HTR-8/SVneo (cell line): ENCODE measurements around the gene FYB1.

Source experiments
- DNase-seq: peaks from one replicate; pipeline ENCODE4 v3.0.0; 2011; ENCODE audit warnings: low spot score, mixed read lengths; ENCODE audit not compliant: insufficient read length
- FAIRE-seq: peaks from 2 replicates; lab custom pipeline; 2011; peaks lifted over from hg19 to GRCh38; lab: Jason Lieb, UNC

FYB1 gene

DNA sequence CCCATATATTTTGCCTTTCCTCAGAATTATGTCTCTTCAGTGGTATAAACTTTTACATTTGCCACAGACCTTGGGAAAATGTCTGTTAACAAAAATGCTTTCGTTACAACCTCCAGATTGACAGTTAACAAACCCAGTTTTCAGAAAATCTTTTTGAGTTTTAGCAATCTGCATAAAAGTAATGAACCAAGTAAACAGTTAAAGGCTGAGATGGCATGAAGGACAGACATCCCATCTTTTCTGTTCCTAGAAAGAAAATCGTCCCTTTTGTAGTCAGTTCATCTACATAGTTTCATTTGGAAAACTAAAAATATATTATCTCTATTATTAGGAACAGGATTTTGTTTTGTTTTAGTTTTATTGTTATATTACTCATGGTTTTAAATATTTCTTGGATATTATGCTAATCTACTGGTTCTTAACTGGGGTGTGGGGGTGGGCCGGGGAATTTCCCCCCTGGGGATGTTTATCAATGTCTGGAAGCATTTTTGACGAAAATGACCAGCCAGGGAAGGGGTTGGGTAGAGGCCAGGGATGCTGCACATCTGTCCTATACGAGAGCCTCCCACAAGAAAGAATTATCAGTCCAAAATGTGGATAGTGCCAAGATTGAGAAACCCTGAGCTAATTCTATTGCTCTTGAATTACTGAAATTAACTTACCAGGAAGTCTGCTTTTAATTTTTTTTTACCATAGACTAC is 11.9 kb downstream of the FYB1 start:
- no peak for FAIRE-seq

DNA sequence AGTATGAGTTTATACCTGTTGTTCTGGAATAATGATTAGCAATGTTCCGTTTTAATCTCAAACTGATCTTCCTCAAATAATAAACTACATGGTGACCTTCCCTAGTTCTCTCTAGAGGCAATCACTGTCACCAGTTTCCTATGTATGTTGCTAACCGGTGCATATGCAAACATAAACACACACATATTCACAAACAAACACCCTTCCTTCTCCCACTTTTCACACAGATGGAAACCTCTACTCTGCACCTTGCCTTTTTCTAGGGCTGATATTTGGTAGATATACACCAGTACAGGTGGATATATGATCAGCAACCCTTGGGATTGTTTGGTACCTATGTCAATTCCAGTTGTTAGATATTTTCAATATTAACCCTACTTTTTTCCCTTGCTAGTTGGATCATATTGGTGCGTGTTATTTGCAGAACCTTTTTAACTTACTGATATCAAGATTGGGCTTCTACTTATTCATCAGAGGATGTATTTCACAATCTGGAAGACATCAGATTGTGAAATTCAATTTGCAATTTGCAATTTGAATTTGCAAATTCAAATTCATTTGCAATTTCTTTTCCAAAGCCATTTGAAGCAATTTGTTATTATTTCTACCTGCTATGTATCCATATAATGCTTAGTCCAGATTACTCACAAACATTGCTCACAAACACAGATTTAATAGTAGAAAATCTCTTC is 12.6 kb downstream of the FYB1 start:
- FAIRE-seq (no peak), DNase-seq (no peak)

More for the DNA sequence above, 11.9 kb downstream of the FYB1 start:
- no peak for DNase-seq

DNA sequence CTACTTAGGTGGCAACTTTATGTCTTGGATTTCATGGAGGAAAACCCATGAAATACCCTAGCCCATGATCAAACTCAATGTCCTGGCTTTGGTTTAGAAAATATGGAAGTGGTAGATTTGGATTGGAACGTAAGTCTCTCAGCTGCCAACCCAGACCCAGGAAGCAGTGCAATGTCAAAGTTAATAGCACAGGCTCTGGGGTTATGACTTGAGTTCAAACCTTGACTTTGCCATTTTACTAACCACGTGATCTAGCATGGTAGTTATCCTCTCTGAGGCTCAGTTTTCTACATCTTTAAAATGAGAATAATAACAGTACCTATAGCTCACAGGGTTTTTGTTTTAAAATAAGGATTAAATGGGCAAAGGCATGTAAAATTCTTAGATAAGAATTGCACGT is 13.8 kb downstream of the FYB1 start:
- FAIRE-seq: no peak

DNA sequence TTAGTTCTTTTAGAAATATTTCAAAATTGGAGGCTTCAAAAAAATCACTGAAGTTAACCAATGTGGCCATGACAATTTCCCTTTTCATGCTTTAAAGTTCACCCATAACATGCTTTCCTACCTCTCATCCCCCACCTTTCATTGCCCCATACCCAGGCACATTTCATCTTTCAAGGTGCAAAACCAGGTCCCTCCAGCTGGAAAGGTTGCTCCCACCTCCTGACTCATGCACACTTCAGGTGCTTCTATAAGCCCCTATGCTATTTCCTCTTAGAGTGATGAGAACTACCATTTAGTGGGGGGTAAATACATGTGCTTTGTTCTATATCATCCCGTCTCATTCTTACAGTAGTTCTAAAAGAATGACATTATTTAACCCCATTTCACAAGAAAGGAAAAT is 15.4 kb downstream of the FYB1 start:
- no peak for DNase-seq
- FAIRE-seq: no peak

More for the DNA sequence above, 13.8 kb downstream of the FYB1 start:
- DNase-seq: no peak

DNA sequence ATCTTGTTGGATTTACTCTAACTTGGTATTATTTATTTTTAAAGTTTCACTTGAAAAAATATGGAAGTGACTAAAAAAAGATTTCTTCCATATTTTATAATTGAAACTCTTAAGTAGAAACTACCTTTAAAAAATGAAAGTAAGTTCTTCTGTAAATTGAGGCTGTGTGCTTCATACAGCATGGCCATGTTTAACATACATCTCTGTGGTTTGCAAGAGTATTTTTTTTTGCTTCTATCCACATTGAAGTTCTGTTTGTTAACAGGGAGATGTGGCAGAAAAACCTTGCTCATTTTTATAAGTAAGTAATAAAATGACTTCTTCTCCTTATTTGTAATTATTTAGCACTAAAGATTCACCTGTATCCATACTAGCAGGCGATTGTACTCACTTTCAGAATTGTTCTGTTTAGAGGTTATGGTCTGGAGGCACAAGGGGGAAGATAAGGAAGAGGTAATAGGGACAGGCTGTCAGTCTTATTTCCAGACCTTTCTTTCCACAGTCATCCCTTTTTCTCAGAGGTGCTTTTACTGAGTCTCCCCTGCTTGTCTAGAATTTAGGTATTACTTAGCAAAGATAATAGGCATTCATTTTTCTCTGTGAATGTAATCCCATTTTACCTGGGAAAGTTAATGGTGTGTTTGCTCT is 16.0 kb downstream of the FYB1 start:
- DNase-seq (no peak), FAIRE-seq (no peak)

DNA sequence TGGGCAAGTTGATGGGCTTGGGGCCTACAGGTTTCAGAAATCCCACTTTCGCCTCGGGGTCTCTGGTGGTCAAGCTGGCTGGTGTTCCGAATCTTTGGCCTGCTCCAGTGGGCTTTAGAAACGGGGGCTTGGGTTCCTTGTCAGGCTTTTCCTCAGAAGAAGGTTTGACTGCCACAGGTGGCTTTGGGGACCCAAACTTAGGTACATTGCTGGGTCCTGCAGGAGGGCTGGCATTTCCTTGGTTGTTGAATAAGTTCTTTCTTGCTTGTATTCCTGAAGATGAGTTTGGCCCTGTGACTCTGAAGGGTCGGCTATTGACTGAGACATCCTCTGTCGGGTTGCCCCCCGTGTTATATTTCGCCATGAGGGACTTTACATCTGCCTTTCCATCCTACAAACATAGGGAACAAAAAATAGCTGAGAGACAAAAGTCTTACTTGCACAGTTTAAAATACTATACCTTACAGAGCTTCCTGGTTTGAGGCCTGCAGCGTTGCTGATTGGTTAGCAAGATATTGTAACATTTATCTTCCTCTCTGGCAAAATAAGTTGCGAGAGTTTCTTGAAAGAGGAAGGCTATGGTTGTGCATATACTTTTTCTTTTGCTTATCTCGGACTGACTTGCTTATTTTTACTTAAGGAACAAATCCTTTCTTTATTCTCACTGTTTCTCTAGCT is 16.6 kb downstream of the FYB1 start:
- DNase-seq (no peak), FAIRE-seq (no peak)

DNA sequence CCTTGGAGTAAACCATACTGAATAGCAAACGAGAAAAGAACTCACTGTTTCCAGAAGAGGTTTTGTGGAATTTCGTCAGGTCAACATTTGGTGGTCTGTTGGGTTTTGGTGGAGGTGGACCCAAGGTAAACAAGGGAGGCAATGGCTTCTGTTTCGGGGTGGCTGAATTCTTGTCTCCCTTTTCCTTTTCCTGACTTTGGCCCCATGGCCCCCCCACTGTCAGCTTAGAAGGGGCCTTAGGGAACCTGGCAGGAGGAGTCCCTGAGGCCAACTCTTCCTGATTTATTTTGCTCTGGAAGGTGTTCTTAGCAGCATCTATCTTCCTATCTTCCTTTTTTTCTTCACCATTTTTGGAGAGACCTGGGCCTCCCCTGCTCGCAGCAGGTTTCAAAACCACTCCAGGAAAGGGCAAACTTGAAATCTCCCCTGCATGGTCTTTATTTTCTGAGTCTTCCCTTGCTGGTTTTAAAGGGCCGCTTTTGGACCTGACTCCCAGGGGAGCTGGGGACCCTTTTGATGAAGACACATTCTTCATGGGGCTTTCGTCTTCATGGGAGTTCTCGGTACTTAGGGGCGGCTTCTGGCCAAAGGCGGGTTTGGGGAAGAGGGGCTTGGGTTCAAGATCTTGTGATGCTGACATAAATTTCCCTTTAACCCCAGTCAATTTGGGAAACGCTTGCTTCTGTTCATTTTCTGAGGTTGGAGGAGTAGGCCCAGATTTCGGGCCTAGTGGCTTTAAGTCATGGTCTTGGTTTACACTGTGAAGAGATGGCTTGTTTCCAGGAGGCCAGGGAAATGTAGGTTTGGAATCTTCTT is 17.4 kb downstream of the FYB1 start:
- DNase-seq: no peak
- FAIRE-seq: peak; percentile 42

DNA sequence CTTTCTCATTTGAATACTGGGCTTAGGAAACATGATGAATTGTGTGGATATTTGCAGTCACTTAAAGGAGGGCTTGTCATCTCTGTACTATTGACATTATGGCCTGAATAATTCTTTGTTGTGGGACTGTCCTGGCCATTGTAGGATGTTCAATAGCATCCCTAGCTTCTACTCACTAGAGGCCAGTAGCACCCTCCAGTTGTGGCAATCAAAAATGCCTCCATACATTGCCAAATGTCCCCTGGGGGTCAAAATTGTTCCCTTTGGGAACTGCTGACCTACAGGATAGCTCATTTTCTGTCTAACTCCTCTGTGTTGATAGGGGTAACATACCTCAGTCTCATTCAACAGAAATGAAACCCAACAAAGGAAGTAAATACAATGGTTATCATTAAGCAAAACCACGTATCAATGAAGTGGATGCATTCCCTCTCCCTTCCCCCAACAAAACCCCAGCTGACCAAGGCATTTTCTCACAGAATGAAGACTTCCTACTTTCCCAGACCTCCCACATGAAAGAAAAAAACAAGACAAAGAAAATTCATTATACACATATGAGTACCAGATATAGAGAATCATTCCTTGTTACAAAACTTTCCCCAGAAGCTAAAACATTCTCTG is 18.1 kb downstream of the FYB1 start:
- no peak for DNase-seq
- FAIRE-seq: no peak

DNA sequence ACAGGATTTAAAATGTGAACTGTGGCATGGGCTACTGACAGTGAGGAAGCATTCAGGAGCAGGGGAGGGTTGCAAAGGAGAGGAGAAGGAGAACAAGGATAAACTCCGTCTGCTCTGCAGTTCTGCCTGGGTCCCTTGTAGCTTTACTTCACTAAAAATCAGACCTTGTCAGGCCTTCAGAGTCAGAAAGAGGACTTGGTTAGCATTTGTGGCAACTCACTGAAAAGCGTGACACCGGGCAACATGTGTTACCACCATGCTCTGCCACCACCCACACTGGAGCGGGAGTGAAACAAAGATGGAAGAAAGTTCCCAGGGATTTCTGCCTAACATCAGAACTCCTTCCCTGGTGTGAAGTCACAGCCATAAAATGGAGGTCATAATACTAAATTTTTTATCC is 19.3 kb downstream of the FYB1 start:
- FAIRE-seq (no peak), DNase-seq (no peak)

DNA sequence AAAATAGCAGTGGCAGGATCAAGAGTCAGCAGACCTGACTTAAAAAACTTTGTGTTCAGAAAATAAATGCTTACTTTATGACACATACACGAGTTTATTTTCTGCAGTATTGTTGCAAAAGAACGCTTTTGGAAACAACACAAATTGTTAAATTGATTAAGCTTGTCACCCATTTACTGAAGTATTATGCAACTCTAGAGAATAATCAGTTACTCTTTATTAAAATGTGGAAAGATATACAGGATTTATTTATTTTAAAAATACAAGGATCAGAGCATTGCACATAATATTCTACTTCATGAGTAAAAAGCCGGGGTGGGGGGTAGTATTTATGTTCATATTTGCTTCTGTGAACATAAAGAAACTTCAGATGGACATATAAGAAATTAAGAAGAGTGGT is 20.0 kb downstream of the FYB1 start:
- FAIRE-seq: no peak
- DNase-seq: no peak

DNA sequence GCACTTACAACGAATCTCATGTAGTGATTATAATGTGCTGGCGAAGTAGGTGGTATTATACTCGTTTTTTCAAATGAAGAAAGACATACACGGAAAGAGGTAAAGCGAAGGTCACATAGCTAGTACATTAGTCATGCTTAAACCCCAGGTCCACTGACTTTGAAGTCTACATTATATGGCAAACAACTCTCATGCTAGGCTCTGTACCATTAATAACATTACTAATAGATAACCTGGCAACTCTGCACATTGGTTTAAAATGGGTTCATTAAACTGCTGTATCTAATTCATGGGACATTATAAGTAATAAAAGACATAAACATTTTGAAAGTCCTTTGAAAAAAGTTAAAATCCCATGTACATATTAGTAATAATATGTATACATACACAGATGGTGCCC is 21.2 kb downstream of the FYB1 start:
- DNase-seq (no peak), FAIRE-seq (no peak)

DNA sequence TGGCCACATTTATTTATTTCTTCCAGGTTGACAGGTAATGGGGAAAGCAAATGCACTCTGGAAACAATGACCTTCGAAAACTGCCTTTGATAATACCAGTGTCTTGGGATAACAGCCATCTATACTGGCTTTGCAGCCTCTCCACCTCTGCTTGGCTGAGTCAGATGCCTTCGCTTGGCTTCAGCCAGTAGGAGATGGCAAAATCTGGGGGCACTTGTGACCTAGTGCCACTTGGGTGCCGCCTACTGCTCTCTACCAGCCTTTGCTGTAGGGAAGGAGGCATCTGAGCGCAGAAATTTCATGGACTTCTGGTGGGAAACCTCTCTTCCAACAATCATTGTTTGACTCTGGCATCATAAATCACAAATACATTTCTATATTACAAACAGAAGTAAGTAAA is 21.8 kb downstream of the FYB1 start:
- DNase-seq (no peak), FAIRE-seq (no peak)

DNA sequence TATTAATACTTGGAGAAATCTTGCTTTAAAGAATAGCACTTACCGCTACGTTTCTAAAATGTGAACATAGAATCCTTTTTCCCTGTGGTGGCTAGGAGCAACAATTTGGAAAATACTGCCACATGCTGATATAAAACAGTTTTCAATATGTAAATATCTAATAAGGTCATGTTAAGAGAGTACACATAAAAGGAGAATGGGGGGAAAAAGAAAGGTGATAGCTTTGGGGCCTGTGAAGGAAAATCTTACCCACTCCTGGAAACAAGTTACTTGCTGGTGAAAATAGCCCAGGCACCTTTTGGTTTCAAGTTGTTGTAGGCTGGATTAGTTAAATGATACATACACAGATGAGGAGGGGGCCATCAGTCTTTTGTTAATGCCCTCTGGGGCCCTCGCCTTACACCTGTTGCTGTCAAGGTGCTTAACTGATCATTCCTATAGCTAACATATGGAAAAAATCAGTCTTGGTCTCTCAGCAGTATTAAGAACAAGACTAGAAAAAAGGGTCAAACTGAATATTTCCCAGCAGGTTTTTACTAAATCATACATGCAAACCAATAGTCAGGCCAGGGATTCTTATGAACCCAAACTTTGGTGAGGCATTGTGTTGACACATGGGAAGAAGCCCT is 24.1 kb downstream of the FYB1 start:
- DNase-seq (no peak), FAIRE-seq (no peak)

DNA sequence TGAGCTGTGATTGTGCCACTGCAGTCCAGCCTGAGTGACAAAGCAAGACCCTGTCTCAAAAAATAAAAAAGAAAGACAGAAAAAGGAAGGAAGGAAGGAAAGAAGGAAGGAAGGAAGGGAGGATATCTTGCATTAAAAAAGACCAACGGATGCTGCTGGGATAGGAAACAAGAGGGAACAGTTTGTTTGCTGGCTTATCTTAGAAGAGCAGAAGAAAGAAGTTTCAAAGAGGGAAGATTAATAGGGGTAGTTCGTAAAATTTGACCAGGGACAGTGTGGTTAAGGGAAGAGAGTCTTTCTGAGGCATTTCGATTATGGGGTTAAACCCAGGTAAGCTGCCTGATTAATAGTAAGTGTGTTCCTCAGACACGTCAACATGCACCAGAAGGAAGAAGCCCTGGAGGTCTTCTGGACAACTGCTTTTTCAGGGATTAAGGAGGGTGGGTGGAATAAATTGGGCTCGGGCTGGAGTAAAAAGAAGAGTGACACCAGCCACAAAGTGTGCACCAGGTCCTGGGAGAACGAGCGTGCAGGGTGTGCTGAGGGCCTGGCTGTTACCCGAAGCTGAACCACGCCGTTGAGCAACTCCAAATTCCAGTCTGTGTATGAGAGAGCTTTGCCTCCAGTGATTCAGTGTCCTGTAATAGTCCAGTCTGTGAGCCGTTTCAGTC is 24.8 kb downstream of the FYB1 start:
- FAIRE-seq (no peak), DNase-seq (peak; percentile 43)

DNA sequence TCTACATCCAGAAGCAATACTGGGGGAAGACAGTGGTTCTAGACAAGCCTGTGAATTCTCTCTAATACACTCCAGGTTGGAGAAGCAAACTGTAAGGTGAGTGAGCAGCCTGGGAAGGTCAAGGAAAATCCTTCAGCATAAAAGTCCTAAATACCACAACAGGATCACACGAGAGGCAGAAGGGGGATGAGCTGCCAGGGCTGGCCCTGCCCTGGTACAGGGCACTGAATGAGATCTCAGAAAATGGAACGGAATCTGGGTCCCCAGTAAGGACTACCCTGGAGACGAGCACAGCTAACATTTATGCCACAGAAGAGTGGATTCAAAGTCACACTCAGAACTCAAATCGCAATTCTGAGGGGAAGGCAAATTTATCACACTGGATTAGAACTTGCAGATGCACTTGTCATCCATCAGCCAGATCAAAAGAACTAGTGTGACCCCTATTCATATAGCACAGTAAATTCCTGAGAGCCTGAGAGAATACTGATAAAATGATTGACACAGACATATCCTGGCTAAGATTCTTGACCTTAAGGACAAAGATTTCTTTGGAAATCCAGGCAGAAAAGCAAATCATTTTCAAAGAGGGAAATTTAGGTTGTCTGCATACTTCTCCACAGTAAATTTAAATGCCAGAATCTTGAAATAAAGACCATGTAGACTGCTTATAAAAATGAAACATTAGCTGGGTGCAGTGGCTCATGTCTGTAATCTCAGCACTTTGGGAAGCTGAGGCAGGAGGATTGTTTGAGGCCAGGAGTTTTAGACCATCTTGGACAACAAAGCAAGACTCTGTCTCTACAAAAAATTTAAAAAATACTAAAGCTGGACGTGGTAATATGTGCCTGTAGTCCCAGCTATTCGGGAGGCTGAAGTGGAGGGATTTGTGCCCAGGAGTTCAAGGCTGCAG is 25.6 kb downstream of the FYB1 start:
- no peak for DNase-seq
- FAIRE-seq: peak; percentile 65

DNA sequence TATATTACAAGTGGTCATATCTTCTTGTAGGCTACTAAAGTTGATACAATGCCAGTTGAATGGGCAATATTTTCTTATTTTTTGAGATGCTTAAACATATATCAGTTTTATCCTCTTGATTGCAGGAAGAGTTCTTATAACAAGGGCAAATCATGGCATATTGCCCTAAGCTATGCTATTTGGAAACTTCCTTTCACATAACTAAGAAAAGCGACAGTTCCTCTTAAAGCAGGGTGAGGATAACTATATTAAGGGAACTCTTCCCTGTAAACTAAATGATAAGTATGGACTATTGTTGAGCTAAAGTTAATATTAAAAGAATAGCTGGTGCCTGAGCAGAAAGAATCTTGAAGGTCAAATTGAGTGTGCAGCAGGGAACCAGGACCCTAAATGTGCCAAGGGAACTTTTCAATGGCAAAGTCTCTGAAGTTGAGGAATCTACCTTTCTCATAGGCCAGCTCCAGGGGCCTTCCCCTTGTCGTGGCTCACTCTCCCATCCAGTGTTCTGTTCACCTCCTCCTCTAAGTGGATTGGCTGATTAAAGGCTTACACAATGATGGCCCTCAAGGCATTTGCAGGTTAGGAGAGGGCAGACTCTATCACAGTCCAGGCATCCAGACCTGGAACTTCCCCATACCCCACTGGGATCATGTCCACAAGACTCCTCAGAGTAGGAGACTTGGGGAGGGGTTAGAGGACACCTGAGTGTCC is 26.8 kb downstream of the FYB1 start:
- DNase-seq (no peak), FAIRE-seq (no peak)

DNA sequence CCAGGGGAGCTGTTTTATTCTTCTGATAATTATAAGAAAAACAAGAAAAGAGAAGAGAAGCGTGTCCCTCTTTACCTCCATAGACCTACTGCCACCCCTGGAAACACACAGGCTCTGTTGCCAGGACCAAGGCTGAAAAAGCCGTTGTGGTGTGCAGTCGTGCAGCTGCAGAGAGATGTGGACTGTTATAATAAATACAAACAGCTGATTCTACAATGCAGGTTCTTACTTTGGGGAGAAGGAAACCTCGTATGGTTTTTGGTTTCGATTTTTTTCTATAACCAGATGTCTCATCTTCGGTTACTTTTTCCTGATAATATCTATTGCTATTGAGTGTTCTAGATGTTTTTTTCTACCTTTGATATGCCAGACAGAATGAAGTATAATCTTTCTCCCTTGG is 28.1 kb downstream of the FYB1 start:
- no peak for FAIRE-seq
- DNase-seq: no peak
